Fibroblast of peridontal ligament (primary cell): ENCODE data around the gene TBPL1.
A peak's percentile ranks its signal among the peaks of the same experiment; 100 is the strongest.

Experiments
- DNase-seq: peaks from one replicate; pipeline ENCODE4 v3.0.0-alpha.2; 2010; ENCODE audit errors: extremely low read depth

Gene TBPL1

GRCh38 chr6:133953634-133954415 is 801 bp downstream of the TBPL1 start:
- no peak for DNase-seq

GRCh38 chr6:133954657-133955576 is 1.9 kb downstream of the TBPL1 start:
- no peak for DNase-seq

- DNase-seq: no peak
Observed at GRCh38 chr6:133955582-133956415, 2.8 kb downstream of the TBPL1 start.

GRCh38 chr6:133956416-133957049 is 3.5 kb downstream of the TBPL1 start:
- DNase-seq: no peak

- no peak for DNase-seq
Observed at GRCh38 chr6:133957227-133957626, 4.2 kb downstream of the TBPL1 start.

GRCh38 chr6:133957780-133958242 is 4.8 kb downstream of the TBPL1 start:
- DNase-seq: no peak

- DNase-seq: no peak
Observed at GRCh38 chr6:133958791-133959190, 5.8 kb downstream of the TBPL1 start.

- no peak for DNase-seq
Observed at GRCh38 chr6:133959667-133960368, 6.8 kb downstream of the TBPL1 start.

- DNase-seq: no peak
Observed at GRCh38 chr6:133961831-133962230, 8.8 kb downstream of the TBPL1 start.

- DNase-seq: peak; percentile 89
Observed at GRCh38 chr6:133964052-133964451, 11.0 kb downstream of the TBPL1 start.

- DNase-seq: no peak
Observed at GRCh38 chr6:133964702-133965101, 11.7 kb downstream of the TBPL1 start.

- no peak for DNase-seq
Observed at GRCh38 chr6:133965817-133966360, 12.9 kb downstream of the TBPL1 start.

GRCh38 chr6:133966654-133967329 is 13.8 kb downstream of the TBPL1 start:
- DNase-seq: no peak

- no peak for DNase-seq
Observed at GRCh38 chr6:133967347-133967746, 14.3 kb downstream of the TBPL1 start.

- DNase-seq: peak; percentile 66
Observed at GRCh38 chr6:133967835-133968234, 14.8 kb downstream of the TBPL1 start.

- DNase-seq: no peak
Observed at GRCh38 chr6:133969285-133969920, 16.4 kb downstream of the TBPL1 start.

- no peak for DNase-seq
Observed at GRCh38 chr6:133969921-133970295, 16.9 kb downstream of the TBPL1 start.

GRCh38 chr6:133971861-133972260 is 18.8 kb downstream of the TBPL1 start:
- peak; percentile 59 for DNase-seq

GRCh38 chr6:133972388-133972787 is 19.4 kb downstream of the TBPL1 start:
- DNase-seq: no peak
